Liver (tissue), 9 donors: Measurements from ENCODE around the gene CHAD. TPM values are rescaled to one million over a fixed set of nuclear protein-coding genes. Genes with fewer than 3 reads are reported as not detected.

Experiments
- DNase-seq: peaks from one replicate; pipeline ENCODE4 v3.0.0-alpha.2; 2017; ENCODE audit warnings: low spot score
- H3K27ac ChIP-seq, 2 donors: one replicate each; pipeline ENCODE4 v1.7.0; 2013; ENCODE audit warnings: inconsistent platforms in 2 of 2, low read length in 2 of 2, control low read depth in 1 of 2, low read depth in 1 of 2, mild to moderate bottlenecking in 1 of 2
- H3K27me3 ChIP-seq, 4 donors: one replicate each; pipeline versions ENCODE4 v1.6.1 to v1.7.0; 2013; ENCODE audit warnings: low read length in 3 of 4, inconsistent platforms in 1 of 4, mild to moderate bottlenecking in 1 of 4, moderate library complexity in 1 of 4; ENCODE audit not compliant: control insufficient read depth in 4 of 4, insufficient read depth in 4 of 4
- H3K36me3 ChIP-seq, 4 donors: one replicate each; pipeline versions ENCODE4 v1.6.1 to v1.7.0; 2013; ENCODE audit warnings: low read length in 3 of 4, mild to moderate bottlenecking in 3 of 4, low read depth in 1 of 4, moderate library complexity in 1 of 4; ENCODE audit not compliant: control insufficient read depth in 4 of 4, insufficient read depth in 3 of 4
- H3K4me1 ChIP-seq, 4 donors: one replicate each; pipeline versions ENCODE4 v1.6.1 to v1.7.0; 2013; ENCODE audit warnings: low read length in 3 of 4, mild to moderate bottlenecking in 3 of 4, moderate library complexity in 1 of 4; ENCODE audit not compliant: control insufficient read depth in 4 of 4, insufficient read depth in 4 of 4
- H3K4me3 ChIP-seq, 3 donors: one replicate each; pipeline versions ENCODE4 v1.6.1 to v1.7.0; 2013; ENCODE audit warnings: low read length in 3 of 3, control low read depth in 1 of 3, low read depth in 1 of 3, mild to moderate bottlenecking in 1 of 3
- H3K9ac ChIP-seq, 2 donors: one replicate each; pipeline ENCODE4 v1.7.0; 2013; ENCODE audit warnings: low read length in 2 of 2, mild to moderate bottlenecking in 2 of 2, moderate library complexity in 2 of 2, control low read depth in 1 of 2, low read depth in 1 of 2
- H3K9me3 ChIP-seq, 4 donors: one replicate each; pipeline versions ENCODE4 v1.6.1 to v1.7.0; 2013; ENCODE audit warnings: low read length in 3 of 4; ENCODE audit not compliant: control insufficient read depth in 4 of 4
- ATF3 ChIP-seq: IDR thresholded peaks from 2 replicates; pipeline ENCODE4 v1.6.1; 2016; ENCODE audit warnings: antibody characterized with exemption
- CTCF ChIP-seq: fragments of 150-350 bp; IDR thresholded peaks from 2 replicates; pipeline ENCODE4 v1.5.1; 2017; ENCODE audit warnings: improper control_type of control experiment, low read depth, low read length; ENCODE audit not compliant: missing input control
- EGR1 ChIP-seq, 2 donors: IDR thresholded peaks; 2 replicates each; pipeline ENCODE4 v1.6.1; 2016 to 2018; ENCODE audit warnings: antibody characterized with exemption in 2 of 2, low read depth in 2 of 2
- FOXA1 ChIP-seq: IDR thresholded peaks from 2 replicates; pipeline ENCODE4 v1.6.1; 2016; ENCODE audit warnings: antibody characterized with exemption
- FOXA2 ChIP-seq: IDR thresholded peaks from 2 replicates; pipeline ENCODE4 v1.6.1; 2016; ENCODE audit warnings: antibody characterized with exemption
- GABPA ChIP-seq, 2 donors: IDR thresholded peaks in 1 of 2; conservative IDR thresholded peaks in 1 of 2; 2 replicates each; pipeline ENCODE4 v1.6.1; 2016; ENCODE audit warnings: antibody characterized with exemption in 2 of 2, mild to moderate bottlenecking in 1 of 2, moderate library complexity in 1 of 2
- HNF4A ChIP-seq, 2 donors: conservative IDR thresholded peaks; 2 replicates each; pipeline ENCODE4 v1.6.1; 2016; ENCODE audit warnings: antibody characterized with exemption in 2 of 2, mild to moderate bottlenecking in 2 of 2
- HNF4G ChIP-seq: IDR thresholded peaks from 2 replicates; pipeline ENCODE4 v1.6.1; 2016; ENCODE audit warnings: antibody characterized with exemption
- JUND ChIP-seq, 2 donors: IDR thresholded peaks; 2 replicates each; pipeline ENCODE4 v1.6.1; 2016; ENCODE audit warnings: antibody characterized with exemption in 2 of 2
- MAX ChIP-seq: IDR thresholded peaks from 2 replicates; pipeline ENCODE4 v1.6.1; 2016; ENCODE audit warnings: antibody characterized with exemption
- NR2F2 ChIP-seq: IDR thresholded peaks from 2 replicates; pipeline ENCODE4 v1.6.1; 2016; ENCODE audit warnings: antibody characterized with exemption
- RAD21 ChIP-seq, 2 donors: IDR thresholded peaks; 2 replicates each; pipeline ENCODE4 v1.6.1; 2016; ENCODE audit warnings: antibody characterized with exemption in 2 of 2, mild to moderate bottlenecking in 2 of 2
- REST ChIP-seq: IDR thresholded peaks from 2 replicates; pipeline ENCODE4 v1.6.1; 2016; ENCODE audit warnings: antibody characterized with exemption, mild to moderate bottlenecking
- RXRA ChIP-seq, 2 donors: IDR thresholded peaks; 2 replicates each; pipeline ENCODE4 v1.6.1; 2017 to 2018; ENCODE audit warnings: antibody characterized with exemption in 2 of 2, mild to moderate bottlenecking in 1 of 2
- SP1 ChIP-seq: IDR thresholded peaks from 2 replicates; pipeline ENCODE4 v1.6.1; 2018; ENCODE audit warnings: antibody characterized with exemption, mild to moderate bottlenecking
- TAF1 ChIP-seq: conservative IDR thresholded peaks from 2 replicates; pipeline ENCODE4 v1.6.1; 2016; ENCODE audit warnings: antibody characterized with exemption, mild to moderate bottlenecking
- YY1 ChIP-seq: IDR thresholded peaks from 2 replicates; pipeline ENCODE4 v1.6.1; 2016; ENCODE audit warnings: antibody characterized with exemption, mild to moderate bottlenecking
- ZBTB33 ChIP-seq: IDR thresholded peaks from 2 replicates; pipeline ENCODE4 v1.6.1; 2016; ENCODE audit warnings: antibody characterized with exemption
- WGBS: extraction: QIAGEN DNeasy Blood & Tissue Kit; methylation state at CpG from one replicate; pipeline ENCODE4 v1.1.7; 2013; 5-methylcytosine and 5-hydroxymethylcytosine counted together
- polyA plus RNA-seq, 2 donors: library from polyadenylated mRNA; stranded (reverse) in 1 of 2; unstranded in 1 of 2; fragments of 200-250 nt in 1 of 2; fragments of >200 nt in 1 of 2; fragmentation: Nextera tagmentation in 1 of 2; extraction: Ambion mirVana in 1 of 2; gene quantifications; one replicate each; pipeline versions ENCODE4 v1.2.1 to v1.2.3, GENCODE V29; 2013 to 2015
- total RNA-seq, 2 donors: library from RNA; depleted of rRNA; stranded (reverse); fragments of >200 nt; gene quantifications; one replicate each; pipeline ENCODE4 v1.2.3, GENCODE V29; 2014
- donor health status: healthy.
- donor health status: healthy.
- donor health status: healthy.
- donor health status: healthy.
- donor health status: healthy.

CHAD gene
- total and polyA plus RNA-seq, 4 donors: 0.51 to 3.3 (median 2.3) TPM

GRCh38 chr17:50499270-50499669 lies 30.6 kb upstream of the CHAD start (continued):
- TF ChIP-seq REST: no peak

GRCh38 chr17:50498021-50498874 lies 29.6 kb upstream of the CHAD start:
- DNase-seq: no peak
- Histone ChIP-seq H3K9ac (no peak overlapping the region), H3K27me3 (no peaks in the 10 kb centered on the region), H3K9me3 (no peaks in the 10 kb centered on the region), H3K36me3 (no peaks in the 10 kb centered on the region), H3K4me3 (no peak overlapping the region), H3K27ac (no peak overlapping the region), H3K4me1 (no peaks in the 10 kb centered on the region)
- TF ChIP-seq RXRA (IDR thresholded peaks at IDR 0.05) (no peak), MAX (no peak), REST (no peak), NR2F2 (no peak), ATF3 (no peak), HNF4G (no peak), FOXA2 (no peak), CTCF (no peak), GABPA (IDR thresholded peaks at IDR 0.05 in 1 of 2, conservative IDR thresholded peaks at IDR 0.05 in 1 of 2) (no peak), HNF4A (conservative IDR thresholded peaks at IDR 0.05) (no peak), SP1 (no peak), EGR1 (IDR thresholded peaks at IDR 0.05; ENCODE audit: low read depth in 2 of 2) (no peak), YY1 (no peak), ZBTB33 (no peak), JUND (IDR thresholded peaks at IDR 0.05) (no peak), FOXA1 (no peak), RAD21 (IDR thresholded peaks at IDR 0.05) (no peak), TAF1 (no peak)
- 76% methylated on average over 7 of the region's 7 CpGs for WGBS
